Fibroblast of pulmonary artery (primary cell): ENCODE results near the gene BID.

Source experiments
- DNase-seq: peaks from one replicate; pipeline ENCODE4 v3.0.0-alpha.2; 2010; ENCODE audit warnings: low read depth
- H3K4me3 ChIP-seq: replicated peaks from 2 replicates; pipeline ENCODE4 v1.5.1; 2011; ENCODE audit warnings: low read depth, mild to moderate bottlenecking, control low read depth, low read length, moderate library complexity
- CTCF ChIP-seq: IDR thresholded peaks from 2 replicates; pipeline ENCODE4 v1.5.1; 2011; ENCODE audit warnings: mild to moderate bottlenecking, control low read depth, low read length, inconsistent platforms; ENCODE audit errors: missing control alignments

Gene BID

GRCh38 chr22:17817511-17818065 is 43.3 kb upstream of the BID start:
- DNase-seq, result no peak
- TF ChIP-seq CTCF, result no peak
- H3K4me3 ChIP-seq, result no peak overlapping the region

GRCh38 chr22:17817079-17817478 is 42.8 kb upstream of the BID start:
- TF ChIP-seq CTCF, result no peak
- DNase-seq, result no peak
- no peak overlapping the region for H3K4me3 ChIP-seq

- H3K4me3 ChIP-seq, result no peak overlapping the region
- no peak for TF ChIP-seq CTCF
- DNase-seq, result no peak
These were observed 42.4 kb upstream of the BID start for GRCh38 chr22:17816649-17817048.

- DNase-seq, result no peak
- H3K4me3 ChIP-seq, result no peak overlapping the region
- TF ChIP-seq CTCF, result no peak
These were observed 41.5 kb upstream of the BID start for GRCh38 chr22:17815703-17816254.

GRCh38 chr22:17814830-17815229 is 40.6 kb upstream of the BID start:
- TF ChIP-seq CTCF, result no peak
- DNase-seq, result no peak
- H3K4me3 ChIP-seq, result no peak overlapping the region

GRCh38 chr22:17814084-17814483 is 39.8 kb upstream of the BID start:
- H3K4me3 ChIP-seq, result no peak overlapping the region
- no peak for TF ChIP-seq CTCF
- no peak for DNase-seq

- H3K4me3 ChIP-seq, result no peak overlapping the region
- TF ChIP-seq CTCF, result no peak
- no peak for DNase-seq
These were observed 36.9 kb upstream of the BID start for GRCh38 chr22:17811119-17811518.
